Hepatocyte (in vitro differentiated cells): Measurements from ENCODE around the gene BCL2.

Experiments used
- CTCF ChIP-seq: fragments of 200-600 bp; sonication (generic); IDR thresholded peaks from 2 replicates; pipeline ENCODE4 v1.5.1; 2016; ENCODE audit warnings: antibody characterized with exemption, mild to moderate bottlenecking; ENCODE audit not compliant: poor library complexity
- EZH2phosphoT487 ChIP-seq: fragments of 200-600 bp; sonication (generic); IDR thresholded peaks from one replicate; pipeline ENCODE4 v1.6.1; 2018; ENCODE audit warnings: antibody characterized with exemption, mild to moderate bottlenecking, low read depth, moderate library complexity; ENCODE audit not compliant: unreplicated experiment, severe bottlenecking

- TF ChIP-seq EZH2phosphoT487 (no peak), CTCF (no peak)
Measured at GRCh38 chr18:63164396-63164795, 155.2 kb downstream of the BCL2 start.
